Mucosa of descending colon (tissue), 3 donors: ENCODE data around the gene F2. TPM values are rescaled to one million over a fixed set of nuclear protein-coding genes. Genes with fewer than 3 reads are reported as not detected.
A peak's percentile ranks its signal among the peaks of the same experiment; 100 is the strongest.
"Not testable (repeated sequence)": the region's sequence is repeated elsewhere in the genome, so short reads cannot be mapped to it uniquely, and the experiment has no call there.

ENCODE experiments used
- ATAC-seq: fragments of 200-7000 bp; cut with Tn5 transposase; one replicate; pipeline ENCODE4 v1.9.1; 2020; ENCODE audit warnings: mild to moderate bottlenecking, moderate library complexity
- DNase-seq, 3 donors: peaks; one replicate each; pipeline ENCODE4 v3.0.0-alpha.2; 2020
- H3K36me3 ChIP-seq: fragments of 200-600 bp; one replicate; pipeline ENCODE4 v1.8.0; 2021; ENCODE audit warnings: low read depth, mild to moderate bottlenecking
- H3K4me1 ChIP-seq: fragments of 200-600 bp; one replicate; pipeline ENCODE4 v1.8.0; 2021; ENCODE audit warnings: low read depth, mild to moderate bottlenecking
- H3K4me3 ChIP-seq: fragments of 200-600 bp; one replicate; pipeline ENCODE4 v1.8.0; 2021; ENCODE audit warnings: mild to moderate bottlenecking
- H3K9me3 ChIP-seq: fragments of 200-600 bp; one replicate; pipeline ENCODE4 v1.8.0; 2021; ENCODE audit warnings: mild to moderate bottlenecking
- CTCF ChIP-seq: fragments of 200-600 bp; IDR thresholded peaks from one replicate; pipeline ENCODE4 v1.8.0; 2022; ENCODE audit warnings: antibody characterized with exemption, mild to moderate bottlenecking
- intact Hi-C, 2 donors: fragments of 100-400 bp; cut with DNase I in 1 of 2; cut with micrococcal nuclease in 1 of 2; formaldehyde crosslinking; loops; one replicate each; pipeline versions ENCODE4 v1.11.0 to v1.11.1; 2022; cut with DNase I, micrococcal nuclease
- total RNA-seq, 3 donors: library from RNA; stranded (reverse); fragmentation: NEBNext Ultra II Directional in 2 of 3; extraction: Animal tissue kit (Norgen Biotek cat#: 25700) in 2 of 3; gene quantifications; one replicate each; pipeline versions ENCODE4 v1.2.1 to v1.2.4, GENCODE V29; 2021 to 2023
- donor health status: DM: no; HTN: no; CAD: no; lungs with moderate emphysema.
- donor health status: DM: no; HTN: no; CAD: no.
- donor health status: DM: no; HTN: yes; CAD: no.

The F2 gene
- total RNA-seq, 3 donors from 2014 or later: 0.19 TPM; not detected in 2

DNA sequence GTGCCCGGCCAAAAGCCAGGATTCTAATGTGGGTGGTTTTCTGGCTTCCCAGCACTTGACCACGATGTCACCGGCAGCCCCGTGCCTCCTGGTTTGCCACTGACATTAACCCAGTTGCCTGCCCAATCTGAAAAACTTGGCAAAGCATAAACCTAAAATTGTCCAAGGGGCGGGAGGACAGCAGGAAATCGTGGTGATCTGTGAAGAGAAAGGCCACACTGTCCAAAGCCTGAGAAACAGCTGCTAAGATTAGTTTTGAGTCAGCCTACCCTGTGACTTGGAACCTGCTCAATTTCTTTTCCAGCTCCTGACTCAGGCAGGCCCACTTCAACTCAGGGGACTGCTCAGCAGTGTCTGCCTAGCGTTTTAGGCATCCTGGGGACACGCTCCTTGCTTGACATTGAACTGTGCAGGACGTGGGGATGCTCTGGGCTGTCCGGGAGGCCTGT is 8.2 kb upstream of the F2 start:
- Histone ChIP-seq H3K4me3 (no peak overlapping the region), H3K36me3 (peaks cover 4% of the 10 kb centered on the region), H3K4me1 (no peaks in the 10 kb centered on the region), H3K9me3 (no peaks in the 10 kb centered on the region)
- DNase-seq: peak in 1 of 3 donors; percentile 38
- TF ChIP-seq CTCF: no peak
- intact Hi-C loops: no loop called here
- peak; percentile 70 for ATAC-seq

DNA sequence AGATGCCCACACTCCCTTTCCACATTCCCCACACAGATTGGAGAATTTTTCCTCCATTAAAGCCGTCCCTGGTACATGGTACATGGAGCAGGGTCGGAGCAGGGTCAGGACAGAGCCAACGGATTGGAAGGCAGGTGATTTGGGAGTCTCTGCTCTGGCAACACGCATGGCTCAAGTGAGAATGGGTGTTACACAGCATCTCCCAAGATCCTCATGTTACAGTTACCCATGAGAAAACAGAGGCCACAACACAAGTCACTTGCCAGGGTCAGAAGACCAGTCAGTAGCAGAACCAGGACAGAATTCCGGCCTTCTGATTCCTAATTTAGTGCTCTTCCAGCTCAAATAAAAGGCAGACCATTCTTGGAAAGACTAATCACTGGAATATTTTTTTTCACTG is 7.7 kb upstream of the F2 start:
- no peak for TF ChIP-seq CTCF
- no peak overlapping the region for H3K4me3 ChIP-seq
- H3K36me3 ChIP-seq: no peaks in the 10 kb centered on the region
- intact Hi-C loops: no loop called here
- no peak for DNase-seq
- H3K4me1 ChIP-seq: no peaks in the 10 kb centered on the region
- no peak for ATAC-seq
- no peaks in the 10 kb centered on the region for H3K9me3 ChIP-seq

DNA sequence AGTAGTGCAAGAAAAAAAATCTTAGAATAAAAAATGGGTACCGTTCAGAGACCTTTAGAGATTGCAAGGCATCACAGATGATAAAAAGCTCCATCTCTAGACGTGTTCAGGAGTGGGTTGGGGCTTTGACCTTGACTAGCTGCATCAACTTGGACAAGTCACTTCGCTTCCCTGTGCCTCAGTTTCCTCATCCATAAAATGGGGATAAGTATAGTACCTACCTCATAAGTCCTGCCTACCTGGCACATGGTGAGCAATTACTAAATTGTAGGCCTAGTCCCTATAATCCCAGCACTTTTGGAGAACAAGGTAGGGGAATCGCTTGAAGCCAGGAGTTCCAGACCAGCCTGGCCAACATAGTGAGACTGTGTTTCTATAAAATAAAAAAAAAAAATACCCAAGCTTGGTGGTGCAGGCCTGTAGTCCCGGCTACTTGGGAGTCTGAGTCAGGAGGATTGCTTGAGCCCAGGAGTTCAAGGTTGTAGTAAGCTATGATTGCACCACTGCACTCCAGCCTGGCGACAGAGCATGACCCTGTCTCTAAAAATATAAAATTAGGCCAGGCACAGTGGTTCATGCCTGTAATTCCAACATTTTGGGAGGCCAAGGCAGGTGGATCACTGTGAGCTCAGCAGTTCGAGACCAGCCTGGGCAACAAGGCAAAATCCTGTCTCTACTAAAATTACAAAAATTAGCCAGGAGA is 6.0 kb upstream of the F2 start:
- TF ChIP-seq CTCF: no peak
- H3K4me3 ChIP-seq: no peak overlapping the region
- peaks cover 3% of the 10 kb centered on the region for H3K4me1 ChIP-seq
- no peaks in the 10 kb centered on the region for H3K9me3 ChIP-seq
- intact Hi-C loops: no loop called here
- no peaks in the 10 kb centered on the region for H3K36me3 ChIP-seq
- DNase-seq (no peak), ATAC-seq (no peak)

DNA sequence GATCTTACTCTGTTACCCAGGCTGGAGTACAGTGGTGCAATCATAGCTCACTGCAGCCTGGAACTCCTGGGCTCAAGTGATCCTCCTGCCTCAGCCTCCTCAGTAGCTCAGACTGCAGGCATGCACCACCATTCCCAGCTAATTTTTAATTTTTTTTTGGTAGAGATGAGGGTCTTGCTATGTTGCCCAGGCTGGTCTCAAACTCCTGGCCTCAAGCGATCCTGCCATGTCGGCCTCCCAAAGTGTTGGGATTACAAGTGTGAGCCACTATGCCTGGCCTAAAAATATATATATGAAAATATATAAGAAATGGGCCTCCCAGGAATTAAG is 1.2 kb upstream of the F2 start:
- DNase-seq, intact Hi-C loops, H3K36me3 ChIP-seq, H3K4me1 ChIP-seq, H3K9me3 ChIP-seq, H3K4me3 ChIP-seq, ATAC-seq: not testable (repeated sequence)

DNA sequence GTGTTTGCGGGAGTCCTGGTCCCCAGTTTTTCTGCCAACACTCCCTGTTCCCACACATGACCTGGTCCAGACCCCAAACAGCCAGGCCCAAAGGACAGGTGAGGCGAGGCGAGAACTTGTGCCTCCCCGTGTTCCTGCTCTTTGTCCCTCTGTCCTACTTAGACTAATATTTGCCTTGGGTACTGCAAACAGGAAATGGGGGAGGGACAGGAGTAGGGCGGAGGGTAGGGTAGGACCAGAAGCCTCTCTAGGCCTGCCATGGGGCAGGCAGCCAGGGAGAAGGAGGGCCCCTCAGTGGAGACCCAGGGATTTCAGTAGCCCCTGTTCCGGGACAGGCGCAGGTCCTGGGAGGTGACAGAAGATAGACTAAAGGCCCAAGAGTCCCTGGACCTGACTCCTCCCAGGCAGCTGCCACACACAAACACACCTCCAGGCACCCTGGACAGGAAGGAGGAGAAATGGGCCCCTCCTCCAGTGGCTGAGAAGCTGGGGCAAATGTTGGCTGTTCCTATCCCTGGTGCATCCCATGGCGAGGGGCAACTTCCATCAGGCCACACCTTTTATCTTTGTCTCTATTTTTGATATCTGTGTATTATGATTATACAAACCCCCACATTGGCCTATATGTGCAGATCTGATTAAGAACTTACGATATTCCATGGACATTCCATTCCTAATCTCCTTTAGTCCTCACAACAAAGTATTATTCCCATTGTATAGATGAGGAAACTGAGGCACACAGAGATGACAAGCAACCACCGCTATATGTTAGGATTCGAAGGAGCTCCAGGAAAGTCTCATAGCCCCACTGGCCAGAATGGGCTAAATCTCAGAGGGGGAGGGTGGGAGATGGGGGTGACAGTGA is 626 bp upstream of the F2 start:
- intact Hi-C loops: no loop called here
- Histone ChIP-seq H3K4me3 (no peak overlapping the region), H3K4me1 (peaks cover 7% of the 10 kb centered on the region), H3K36me3 (no peaks in the 10 kb centered on the region), H3K9me3 (no peaks in the 10 kb centered on the region)
- no peak for TF ChIP-seq CTCF
- peak; percentile 66 to 69 (median 68) for DNase-seq
- peak; percentile 98 for ATAC-seq

- Histone ChIP-seq H3K4me1 (peaks cover 7% of the 10 kb centered on the region), H3K4me3 (no peak overlapping the region), H3K36me3 (no peaks in the 10 kb centered on the region), H3K9me3 (no peaks in the 10 kb centered on the region)
- ATAC-seq (no peak), DNase-seq (no peak)
- no peak for TF ChIP-seq CTCF
- intact Hi-C loops: no loop called here
Observed at GRCh38 chr11:46719543-46720218, 668 bp downstream of the F2 start.
